Measurements from ENCODE around the gene HTRA1.

DNA sequence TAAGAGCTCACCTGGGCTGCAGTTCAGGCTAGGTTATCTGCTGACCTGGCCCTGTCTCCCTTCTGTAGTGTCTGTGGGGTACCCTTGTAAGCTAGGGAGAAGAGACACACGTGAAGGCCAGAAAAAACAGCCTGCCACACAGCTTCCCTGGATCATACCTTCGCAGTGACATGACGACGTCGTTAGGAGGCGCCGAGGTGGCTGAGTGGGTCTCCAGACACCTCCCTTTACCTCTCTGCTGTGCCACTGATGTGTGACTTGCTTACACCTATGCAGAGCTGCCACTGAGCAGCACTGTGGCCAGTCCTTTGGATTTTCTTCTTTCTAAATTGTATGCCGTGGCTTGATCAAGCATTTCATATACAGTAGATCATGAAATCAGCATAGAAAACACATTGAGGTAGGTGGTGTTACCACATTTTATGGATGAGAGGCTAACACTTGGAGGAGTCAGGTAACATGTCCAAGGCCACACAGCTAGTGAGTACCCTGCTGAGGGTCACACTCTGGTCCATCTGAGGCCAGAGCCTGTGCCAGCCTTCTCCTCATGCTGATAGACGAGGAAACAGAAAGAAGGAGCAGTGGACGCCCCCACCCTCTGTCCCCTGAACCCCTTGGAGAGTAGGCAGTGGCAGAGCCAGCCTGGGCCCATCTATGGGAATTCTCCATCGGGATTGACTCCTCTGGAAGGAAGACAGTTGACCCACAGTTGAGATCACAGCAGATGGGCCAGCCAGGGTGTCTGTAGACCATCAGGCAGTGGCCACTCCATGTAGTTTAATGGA lies 23.1 kb downstream of the HTRA1 start:
- TF ChIP-seq POLR2AphosphoS5 (IDR thresholded peaks at IDR 0.05; ENCODE audit: low read depth, low read length), result no peak
- TF ChIP-seq TEAD4 (IDR thresholded peaks at IDR 0.05; ENCODE audit: borderline replicate concordance, insufficient read depth), result no peak
- TF ChIP-seq EP300 (IDR thresholded peaks at IDR 0.05; ENCODE audit: borderline replicate concordance in 1 of 2, low read depth in 1 of 2, low read length in 1 of 2), result no peak

Measured in SK-N-SH (cell line).